Kidney capillary endothelial cell (primary cell): ENCODE data around the gene FAM186B.
"Not testable (repeated sequence)": the region's sequence is repeated elsewhere in the genome, so short reads cannot be mapped to it uniquely, and the experiment has no call there.

Source experiments
- DNase-seq: peaks from one replicate; pipeline ENCODE4 v3.0.0-alpha.2; 2018; ENCODE audit warnings: low spot score

FAM186B gene, protein sequence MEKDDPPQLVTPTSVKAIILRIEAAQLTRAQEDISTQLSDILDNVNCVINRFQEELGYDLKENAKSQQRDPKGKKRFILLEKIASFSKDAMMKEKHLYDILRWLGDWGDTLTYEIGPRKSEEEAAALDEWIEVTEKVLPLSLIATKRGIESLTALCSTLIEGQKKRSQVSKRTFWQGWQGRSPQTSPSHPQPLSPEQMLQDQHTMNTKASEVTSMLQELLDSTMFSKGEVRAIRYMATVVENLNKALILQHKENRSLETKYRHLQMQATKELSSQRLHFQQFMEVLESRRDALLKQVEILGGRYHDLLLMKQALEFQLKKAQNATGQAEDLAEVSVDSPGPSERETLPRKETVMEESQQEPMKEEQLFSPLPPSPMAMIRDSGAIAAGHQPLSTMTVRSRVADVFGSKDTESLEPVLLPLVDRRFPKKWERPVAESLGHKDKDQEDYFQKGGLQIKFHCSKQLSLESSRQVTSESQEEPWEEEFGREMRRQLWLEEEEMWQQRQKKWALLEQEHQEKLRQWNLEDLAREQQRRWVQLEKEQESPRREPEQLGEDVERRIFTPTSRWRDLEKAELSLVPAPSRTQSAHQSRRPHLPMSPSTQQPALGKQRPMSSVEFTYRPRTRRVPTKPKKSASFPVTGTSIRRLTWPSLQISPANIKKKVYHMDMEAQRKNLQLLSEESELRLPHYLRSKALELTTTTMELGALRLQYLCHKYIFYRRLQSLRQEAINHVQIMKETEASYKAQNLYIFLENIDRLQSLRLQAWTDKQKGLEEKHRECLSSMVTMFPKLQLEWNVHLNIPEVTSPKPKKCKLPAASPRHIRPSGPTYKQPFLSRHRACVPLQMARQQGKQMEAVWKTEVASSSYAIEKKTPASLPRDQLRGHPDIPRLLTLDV

DNA sequence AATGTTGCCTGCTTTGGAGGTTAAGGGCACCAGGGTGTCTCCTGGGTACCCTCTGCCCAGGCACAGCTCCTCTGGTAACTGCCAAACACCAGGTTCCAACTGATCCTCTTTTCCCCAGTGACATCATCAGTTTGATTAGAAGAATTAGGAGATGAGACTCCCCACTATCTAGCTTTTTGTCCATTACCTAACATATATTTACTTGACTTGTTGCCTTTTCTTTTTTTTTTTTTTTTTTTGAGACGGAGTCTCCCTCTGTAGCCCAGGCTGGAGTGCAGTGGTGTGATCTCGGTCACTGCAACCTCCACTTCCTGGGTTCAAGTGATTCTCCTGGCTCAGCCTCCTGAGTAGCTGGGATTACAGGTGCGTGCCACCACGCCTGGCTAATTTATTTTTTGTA lies at the start of gene FAM186B:
FAM186B (minus strand) TSS at position 101 of the 400 bp plus-strand sequence. CDS start 162 bp downstream, outside the sequence.
- not testable (repeated sequence) for DNase-seq

DNA sequence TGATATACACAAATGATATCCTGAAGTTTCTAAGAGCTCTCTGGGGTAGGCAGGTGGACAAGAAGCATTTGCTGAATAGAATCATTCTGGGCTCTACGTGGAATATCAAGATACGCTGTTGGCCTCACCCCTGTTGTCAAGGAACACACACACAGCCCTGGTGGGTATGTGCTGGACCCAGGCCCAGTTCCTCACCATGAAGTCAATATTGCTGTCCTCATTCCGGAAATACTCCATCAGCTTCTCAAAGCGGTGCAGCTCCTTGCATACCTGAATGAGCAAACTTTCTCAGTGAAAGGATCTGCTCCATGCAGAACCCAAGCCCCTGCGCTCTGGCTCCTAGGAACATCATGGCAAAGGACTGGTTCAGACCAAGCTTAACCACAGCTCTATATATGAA lies 49.3 kb upstream of the FAM186B start:
- DNase-seq = no peak

DNA sequence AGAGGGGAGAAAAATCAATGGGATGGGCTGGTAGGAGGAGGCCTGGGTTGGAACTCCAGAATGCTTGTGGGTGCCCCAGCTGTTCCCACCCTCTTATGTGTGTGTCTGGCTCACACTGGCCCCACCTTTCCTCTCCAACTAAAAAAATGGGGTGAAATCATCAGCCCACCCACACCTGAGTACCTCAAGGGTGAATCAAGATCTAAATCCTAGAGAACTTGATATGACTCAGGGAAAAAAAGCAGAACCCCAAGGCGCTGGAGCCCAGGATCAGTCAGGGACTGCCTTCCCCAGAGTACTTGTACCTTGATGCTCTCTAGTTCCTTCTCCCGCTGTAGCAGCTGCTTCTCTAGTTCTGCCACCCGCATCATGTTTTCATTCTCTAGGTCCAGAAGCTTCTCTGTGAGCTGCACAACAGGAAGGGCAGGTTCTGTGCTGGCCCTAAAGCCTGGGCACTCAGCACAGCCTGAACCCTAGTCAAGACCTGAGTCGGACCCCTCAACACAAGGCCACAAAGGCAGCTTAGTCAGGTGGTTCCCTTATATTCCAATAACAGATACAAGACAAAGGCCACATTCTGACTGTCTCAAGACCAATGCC lies 47.6 kb upstream of the FAM186B start:
- no peak for DNase-seq

DNA sequence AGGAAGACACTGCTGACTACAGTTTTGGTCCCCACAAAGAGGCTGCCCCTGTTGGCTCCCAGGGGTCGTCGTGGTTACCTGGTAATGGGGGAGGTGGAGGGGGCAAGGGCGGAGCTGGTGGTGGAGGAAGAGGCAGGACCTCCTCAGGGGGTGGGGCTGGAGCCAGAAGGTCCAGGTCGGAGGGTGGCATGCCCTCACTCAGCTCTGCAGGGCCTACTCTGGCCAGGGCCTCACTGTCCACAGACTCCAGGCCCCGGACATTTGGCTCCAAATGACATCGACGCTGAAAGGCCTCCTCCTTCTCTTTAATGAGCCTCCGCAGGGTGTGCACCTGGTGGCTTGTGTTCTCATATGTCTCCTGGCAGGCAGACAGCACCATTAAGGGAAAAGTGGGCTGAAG lies 46.4 kb upstream of the FAM186B start:
- no peak for DNase-seq

DNA sequence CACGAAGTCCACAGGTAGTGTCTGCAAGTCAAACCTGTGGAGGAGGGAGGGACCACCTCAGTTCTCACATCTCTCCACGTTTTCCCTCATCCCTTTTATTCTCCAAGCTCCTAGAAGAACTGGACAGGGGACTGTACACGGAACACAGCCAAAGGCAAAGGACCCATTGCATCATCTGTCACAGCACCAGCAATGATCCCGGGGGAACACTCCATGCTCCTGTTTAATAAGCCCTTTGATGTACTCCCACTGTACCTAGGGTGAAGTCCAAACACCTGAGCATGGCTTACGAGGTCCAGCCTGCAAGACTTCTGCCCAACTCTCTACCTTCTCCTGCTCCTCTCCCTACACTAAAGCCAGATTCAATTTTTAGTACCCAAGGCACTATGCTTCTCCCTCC lies 44.5 kb upstream of the FAM186B start:
- no peak for DNase-seq

DNA sequence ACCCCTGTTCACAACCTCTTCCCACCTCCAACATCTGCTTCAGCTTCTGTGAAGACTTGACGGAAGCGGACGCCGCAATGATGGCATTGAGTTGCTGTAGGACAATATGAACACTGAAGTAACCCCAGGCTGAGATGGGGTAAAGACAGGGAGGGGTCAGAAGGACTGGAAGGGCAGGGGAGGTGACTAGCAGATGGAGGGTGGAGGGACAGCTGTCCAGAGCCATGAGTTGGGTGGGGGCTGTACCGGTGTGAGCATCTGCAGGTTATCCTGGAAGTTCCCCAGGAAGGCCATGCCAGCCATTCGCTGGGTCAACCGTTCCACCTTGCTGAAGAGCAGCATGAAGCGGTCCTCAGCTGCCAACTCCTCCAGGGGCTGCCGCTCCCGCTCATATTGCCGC lies 44.0 kb upstream of the FAM186B start:
- DNase-seq = no peak

DNA sequence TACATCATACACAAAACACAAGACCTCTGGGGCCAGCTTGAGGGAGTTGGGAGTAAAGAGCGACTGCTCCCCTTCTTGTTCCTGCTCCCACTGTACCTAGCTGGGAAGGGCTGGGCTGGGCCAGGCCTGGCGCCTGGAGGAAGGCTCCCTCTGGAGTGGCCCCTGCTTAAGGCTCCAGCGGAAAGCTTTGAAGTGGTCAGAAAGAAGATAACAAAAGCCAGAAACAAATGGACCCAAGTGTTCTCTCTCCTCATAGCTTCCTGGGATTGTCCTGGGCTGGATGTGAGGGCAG lies 43.2 kb upstream of the FAM186B start:
- no peak for DNase-seq

DNA sequence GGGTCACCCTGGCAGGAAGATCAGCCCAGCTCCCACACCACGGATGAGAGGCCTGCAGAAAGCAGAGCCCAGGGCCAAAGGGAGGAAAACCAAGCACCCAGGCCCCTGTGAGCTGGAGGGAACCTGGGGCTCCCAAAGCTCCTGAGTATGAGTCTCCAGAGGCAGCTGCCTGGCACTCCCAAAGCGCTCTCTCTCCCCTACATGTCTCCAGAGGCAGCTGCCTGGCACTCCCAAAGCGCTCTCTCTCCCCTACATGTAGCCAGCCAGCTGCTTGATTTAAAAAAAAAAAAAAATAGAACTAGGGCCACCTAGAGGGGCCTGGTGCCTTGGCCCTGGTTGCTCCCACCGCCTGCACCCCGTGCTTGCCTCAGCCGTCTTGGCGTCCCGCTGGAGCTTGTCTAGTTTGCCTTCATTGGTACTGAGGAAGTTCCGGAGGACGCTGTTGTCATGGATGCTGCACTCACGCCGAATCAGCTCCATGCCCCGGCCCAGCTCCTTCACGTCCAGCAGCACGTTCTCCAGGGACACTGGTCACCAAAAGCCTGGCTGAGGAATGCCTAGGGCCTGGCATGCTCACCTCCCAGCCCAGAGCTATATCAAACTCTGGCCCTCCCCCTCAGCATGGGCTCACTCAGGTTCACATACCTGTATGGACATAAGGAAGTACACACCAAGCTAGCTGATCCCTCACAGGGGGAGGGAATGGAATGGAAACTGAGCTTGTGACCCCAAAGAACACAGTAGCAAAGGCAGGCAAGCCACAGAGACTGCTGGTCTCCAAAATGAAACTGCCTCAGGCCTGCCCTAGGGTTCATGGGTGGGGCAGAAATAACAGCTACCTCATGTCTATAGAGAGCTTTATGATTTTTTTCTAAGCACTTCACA lies 42.6 kb upstream of the FAM186B start:
- DNase-seq = peak; percentile 44

DNA sequence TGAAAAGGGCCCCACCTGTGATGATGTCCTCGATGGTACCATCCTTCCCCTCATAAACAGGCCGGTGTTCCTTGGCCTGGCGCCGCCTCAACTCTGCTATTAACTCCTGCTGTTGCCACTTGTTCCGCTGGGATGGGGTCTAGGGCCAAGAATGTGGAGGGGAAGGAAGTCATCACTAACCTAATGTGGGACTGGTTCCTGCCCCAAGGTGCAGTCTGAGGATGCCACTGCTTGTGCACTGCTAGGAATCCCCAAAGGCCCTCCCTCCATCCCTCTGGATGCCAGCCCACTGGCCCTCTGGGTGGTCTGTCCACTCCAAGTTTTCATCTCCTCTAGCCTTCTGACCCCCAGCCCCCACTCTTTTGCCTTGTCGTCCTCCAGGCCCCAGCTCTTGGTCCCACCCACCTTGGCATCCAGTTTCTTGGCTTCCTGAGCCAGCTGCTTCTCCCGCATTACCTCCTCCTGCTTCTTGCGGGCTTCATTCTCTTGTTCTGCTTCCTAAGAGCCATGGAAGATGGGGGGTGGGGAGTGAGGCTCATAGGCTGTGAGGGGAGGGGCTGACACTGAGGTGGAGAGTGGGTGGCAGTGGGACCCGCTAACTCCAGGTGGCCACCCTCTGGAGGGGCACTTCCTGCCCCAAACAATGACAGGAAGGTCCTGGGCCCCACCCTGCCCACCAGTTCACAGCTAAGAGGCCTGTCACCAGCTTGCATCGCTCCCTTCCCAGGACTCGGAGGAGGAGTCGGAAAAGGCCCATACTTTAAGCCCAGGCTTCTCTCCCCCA lies 41.6 kb upstream of the FAM186B start:
- DNase-seq = peak; percentile 85

DNA sequence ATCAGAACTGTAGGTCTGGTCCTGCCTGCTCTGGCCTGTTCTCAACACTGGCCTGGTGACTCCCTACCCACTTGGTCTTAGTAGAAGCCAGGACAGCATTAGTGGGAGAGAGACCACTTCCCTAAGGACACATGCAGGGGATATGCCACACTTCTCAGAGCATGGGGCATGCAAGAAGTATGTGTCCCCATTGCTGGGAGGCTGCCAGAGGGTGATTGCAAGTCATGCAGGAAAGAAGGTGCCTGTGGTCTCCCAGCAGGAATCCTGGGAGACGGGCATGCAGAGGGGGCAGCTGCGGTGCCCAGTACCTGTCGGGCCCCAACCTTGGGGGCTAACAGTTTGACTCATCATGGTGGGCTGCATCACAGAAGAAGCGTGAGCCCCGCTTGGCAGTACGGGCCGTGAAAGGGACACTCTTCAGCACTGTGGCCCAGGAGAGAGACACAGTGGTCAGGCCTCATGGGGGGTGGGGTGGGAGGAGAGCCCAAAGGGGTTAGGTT lies 40.9 kb upstream of the FAM186B start:
- no peak for DNase-seq

DNA sequence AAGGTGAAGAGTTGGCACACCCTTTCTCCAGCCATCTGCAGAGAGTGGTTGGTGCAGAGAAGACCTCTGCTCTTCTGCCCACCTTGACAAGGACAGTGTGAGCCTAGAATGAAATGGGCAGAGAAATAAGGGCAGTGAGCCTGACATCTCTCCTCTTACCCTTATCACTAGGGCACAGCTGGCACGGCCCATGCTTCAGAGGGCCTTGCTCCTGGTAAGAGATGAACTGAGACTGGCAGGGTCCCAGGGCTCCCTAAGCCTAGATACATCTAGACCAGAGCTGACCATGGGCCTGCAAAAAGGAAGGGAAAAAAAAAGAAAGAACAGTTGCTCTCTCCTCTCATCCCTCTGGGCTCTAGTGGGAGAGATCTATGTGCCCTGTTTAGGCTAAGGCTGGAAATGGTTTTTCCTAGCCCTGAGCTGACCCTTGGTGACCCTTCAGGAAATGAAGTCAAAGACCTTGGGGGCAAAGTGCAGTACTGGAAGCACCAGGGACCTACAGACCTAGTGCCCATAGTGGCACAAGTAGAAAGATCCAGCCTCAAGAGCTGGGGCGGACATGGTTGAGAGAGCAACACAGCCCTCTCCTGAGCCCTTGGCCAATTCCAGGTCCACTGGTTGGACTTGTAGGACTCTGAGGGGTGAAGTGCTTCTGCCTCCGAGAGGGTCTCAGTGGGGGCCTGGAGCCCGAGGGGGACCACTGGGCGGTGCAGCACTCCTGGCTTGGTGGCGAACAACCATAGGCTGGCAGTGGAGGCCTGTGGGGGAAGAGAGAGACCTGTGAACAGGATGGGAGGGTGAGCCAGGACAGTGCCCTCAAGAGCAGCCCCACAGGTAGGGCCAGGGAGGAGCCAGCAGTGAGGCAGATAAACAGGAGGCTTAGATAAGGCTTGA lies 40.0 kb upstream of the FAM186B start:
- no peak for DNase-seq

DNA sequence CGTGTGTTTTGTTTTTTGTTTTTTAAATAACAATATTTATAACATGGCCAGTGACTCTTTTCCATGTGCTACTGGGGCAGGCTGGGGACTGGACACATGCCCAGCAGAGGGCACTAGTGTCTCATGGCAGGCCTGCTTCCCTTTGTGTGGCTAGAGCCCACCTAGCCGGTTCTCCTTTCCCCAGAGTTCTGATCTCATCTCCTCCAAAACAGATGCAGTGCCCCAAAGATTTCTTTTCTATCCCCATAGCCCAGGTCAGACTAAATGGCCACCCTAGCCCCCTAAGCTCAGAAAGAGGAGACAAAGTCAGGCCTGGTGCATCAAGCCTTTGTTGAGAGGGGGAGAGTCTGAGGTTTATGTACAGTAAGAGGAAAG lies 39.2 kb upstream of the FAM186B start:
- peak; percentile 79 for DNase-seq

DNA sequence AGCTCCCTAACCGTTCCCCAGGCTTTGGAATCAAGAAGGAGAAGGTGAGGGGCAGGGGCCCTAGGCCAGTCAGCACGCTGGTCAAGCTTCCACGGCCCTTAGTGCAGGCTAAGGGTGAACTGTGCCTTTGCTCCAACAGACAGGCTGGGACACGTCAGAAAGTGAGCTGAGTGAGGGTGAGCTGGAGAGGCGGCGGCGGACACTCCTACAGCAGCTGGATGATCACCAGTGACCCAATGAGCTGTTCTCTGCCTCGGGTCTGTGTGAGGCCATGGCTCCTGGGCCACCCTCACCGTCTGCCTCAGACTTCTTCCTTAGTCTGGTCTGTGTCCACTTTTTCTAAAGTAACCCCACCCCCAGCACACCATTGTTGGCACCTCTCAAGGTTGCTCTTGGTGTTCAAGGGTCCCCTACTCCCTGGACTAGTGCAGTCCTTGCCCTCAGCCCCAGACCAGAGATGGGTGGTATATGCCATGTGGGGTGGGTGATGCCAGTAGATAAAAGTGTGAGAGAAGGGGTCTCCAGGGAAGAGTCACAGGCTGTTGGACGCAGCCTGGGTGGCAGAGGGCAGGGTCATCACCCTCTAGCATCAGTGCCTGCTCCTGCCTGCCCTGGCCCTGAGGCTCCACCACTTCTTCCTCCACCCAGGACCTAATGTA lies 38.7 kb upstream of the FAM186B start:
- DNase-seq = no peak

DNA sequence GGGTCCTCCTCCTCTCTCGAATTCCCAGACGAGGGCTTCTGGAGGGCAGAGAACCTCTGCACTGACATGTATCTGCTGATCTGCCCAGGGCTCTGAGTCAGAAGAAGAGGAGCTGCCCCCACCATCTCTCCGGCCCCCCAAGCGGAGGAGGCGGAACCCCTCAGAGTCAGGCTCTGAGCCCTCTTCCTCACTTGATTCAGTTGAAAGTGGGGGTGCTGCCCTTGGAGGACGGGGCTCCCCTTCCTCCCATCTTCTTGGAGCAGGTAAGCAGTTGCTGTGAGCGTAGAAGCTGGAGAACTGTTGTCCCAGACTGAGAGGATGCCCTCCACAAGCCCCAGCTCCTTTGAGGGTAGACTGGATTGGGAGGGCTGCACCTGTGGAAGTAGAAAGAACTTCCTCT lies 37.7 kb upstream of the FAM186B start:
- DNase-seq = no peak

DNA sequence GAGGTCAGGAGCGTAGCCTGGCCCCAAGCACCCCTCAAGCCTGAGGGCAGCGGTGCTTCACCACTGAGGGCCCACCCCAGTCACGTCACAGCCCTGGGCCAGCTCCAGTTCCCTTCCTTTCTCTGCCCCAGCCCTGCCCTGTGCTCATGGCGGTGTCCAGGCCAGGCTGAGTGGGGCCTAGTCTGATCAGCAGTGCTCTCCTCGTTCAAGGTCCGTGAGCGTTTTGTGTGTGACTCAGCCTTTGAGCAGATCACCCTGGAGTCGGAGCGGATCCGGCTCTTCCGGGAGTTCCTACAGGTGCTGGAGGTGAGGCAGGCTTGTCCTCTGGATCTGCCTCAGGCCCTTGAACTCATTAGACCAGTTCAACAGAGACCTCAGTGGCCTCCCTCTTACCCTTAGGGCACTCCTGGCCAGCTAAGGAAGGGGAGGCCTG lies 36.9 kb upstream of the FAM186B start:
- DNase-seq = no peak

DNA sequence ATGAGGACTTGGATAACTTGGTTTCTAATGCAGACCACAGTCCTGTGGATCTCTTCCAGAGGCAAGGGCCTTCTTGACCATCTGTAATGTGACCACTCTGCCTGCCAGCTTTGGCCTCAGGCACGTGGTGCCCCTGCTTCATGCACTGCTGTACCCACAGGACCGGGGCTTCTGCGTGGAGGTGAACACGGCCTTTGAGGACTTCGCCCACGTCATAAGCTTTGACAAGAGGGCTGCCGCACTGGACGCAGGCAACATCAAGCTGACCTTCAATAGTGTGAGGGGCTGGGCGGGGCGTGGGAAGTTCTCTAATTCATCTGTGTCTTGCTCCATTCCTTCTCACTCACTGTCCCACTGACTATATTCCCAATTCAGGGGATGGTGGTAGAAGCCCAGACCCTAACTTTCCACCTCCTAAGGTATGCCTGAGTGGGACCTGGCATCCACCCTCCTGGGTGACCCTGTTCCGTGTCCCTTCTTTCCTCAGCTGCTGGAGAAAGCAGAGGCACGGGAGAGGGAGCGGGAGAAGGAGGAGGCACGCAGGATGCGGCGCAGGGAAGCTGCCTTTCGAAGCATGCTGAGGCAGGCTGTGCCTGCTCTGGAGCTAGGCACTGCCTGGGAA lies 36.4 kb upstream of the FAM186B start:
- no peak for DNase-seq

DNA sequence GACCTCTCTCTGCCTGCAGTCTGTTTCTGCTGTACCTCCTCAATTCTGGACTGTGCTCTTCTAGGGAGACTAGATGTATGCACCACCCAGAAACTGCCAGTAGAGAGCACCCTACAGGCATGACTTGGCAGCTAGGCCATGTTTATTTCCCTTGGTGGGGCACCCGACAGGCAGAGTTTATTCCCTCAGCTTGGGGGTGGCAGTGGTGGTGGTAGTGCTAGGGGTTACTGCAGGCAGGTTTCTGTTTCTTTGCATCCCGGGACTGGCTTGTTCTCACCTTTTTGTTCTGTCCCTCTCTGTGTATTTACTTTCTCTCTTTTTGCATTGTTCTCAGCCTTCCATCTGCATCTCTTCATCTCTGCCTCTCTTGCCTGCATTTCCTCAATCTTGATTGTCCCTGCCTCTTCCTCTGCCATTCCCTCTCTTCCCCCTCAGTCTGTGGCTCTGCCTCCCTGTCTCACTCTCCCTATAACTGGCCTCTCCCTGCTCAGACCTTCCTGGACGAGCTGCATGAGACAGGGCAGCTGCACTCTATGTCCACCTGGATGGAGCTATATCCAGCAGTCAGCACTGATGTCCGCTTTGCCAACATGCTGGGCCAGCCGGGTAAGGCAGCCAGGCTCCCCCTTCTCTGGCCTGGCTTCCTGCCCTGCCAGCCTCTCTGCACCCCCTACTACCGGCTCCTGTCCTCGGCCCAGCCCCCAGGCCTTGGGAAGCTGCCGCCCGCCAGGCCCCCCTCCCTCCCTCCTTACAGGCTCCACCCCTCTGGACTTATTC lies 31.7 kb upstream of the FAM186B start:
- no peak for DNase-seq

DNA sequence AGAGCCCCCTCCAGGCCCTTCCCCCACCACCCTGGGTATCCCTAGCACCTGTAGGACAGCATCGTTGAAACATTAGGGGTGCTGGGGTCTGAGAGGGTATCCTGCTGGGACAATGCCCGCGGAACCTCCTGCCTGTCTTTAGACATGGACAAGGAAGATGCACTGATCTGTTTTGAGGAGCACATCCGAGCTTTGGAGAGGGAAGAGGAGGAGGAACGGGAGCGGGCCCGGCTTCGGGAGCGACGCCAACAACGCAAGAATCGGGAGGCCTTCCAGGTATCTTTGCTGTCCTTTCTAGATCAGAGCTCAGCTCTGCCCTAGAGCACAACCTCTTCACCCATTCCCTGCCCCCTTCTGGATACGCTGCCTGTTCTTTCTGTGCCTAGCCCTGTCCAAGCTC lies 31.1 kb upstream of the FAM186B start:
- DNase-seq = no peak
